Hepatic stellate cell (primary cell): ENCODE data around the gene TRRAP.

ENCODE experiments used
- DNase-seq: peaks from one replicate; pipeline ENCODE4 v3.0.0; 2011; ENCODE audit warnings: low spot score

TRRAP gene

DNA sequence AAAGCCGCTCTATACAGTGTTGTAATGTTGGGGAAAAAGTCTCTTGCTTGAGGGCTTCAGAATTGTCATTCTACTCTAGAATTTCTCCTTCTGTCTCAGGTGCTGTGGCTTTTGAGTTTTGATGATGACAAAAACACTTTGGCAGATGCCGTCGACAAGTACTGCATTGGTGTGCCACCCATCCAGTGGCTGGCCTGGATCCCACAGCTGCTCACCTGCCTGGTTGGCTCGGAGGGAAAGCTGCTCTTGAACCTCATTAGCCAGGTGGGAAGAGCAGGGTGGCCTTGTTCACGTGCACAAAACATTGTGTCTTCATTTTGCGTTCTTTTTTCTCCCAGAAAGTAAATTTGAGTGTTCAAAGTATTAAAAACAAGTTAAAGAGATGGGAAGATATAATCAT is 112.0 kb downstream of the TRRAP start:
- DNase-seq, result no peak

DNA sequence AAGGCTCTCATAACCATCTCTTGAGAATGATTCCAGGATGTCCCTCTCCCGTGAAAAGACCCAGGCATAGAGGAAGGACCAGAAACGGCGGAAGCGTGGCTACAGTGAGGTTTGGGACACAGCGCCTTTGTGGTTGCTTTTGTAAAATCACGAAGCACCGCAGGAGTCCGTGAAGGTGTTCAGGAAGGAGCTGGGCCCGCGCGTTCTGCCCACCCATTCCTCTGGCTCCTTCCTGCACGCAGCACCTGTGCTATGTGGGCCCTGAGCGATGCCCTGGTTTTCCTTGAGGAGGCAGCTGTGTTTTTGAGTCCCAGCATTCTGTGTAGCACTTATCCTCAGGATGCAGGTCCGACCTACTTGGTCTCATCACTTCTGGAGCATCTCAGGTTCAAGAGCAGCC is 112.8 kb downstream of the TRRAP start:
- no peak for DNase-seq

DNA sequence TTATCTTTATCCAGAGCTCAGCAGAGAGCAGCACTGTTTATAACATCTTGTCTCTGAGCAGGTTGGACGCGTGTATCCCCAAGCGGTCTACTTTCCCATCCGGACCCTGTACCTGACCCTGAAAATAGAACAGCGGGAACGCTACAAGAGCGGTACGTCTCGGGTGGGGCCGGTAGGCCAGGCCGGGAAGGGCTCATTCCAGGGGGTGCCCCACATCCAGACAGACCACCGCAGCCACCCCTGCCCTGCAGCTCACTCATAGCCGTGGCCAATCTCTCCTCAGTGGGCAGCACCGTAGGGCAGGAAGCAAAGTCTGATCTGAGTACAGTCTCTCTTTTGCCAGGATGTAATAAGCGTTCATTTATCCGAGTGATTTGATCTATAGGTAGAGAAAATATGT is 113.7 kb downstream of the TRRAP start:
- DNase-seq, result no peak

DNA sequence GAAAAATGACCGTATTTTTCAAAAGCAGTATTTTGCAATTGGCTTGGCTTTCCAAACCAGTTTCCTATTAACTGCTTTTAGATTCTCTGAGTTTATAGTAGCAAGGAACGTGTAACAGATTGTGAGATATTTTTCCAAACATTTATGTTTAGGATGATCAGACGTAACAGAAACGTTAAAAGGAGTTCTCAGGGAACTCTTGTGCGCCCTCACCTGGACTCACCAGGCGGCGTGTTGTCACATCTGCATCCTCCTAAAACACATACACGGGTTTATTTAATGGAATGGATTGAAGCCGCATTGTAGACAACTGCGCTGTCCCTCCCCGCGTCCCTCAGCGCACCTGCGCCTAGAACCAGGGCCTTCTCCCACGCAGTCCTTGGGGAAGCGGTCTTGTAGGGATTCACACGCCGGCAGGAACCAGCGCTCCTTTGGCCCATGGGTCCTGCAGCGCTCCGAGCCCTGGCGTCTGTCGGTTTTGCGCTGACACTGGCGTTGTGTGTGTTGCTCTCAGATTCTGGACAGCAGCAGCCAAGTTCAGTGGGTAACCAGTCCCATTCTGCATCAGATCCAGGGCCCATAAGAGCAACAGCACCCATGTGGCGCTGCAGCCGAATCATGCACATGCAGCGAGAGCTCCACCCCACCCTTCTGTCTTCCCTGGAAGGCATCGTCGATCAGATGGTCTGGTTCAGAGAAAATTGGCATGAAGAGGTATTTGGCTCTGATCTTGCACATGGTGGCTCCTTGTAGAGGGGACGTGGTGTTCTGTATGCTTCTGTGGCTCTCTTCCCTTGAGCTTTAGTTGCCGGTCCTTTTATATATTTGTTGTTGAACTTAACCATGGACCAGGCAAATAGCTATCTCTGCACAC is 114.9 kb downstream of the TRRAP start:
- DNase-seq, result no peak

DNA sequence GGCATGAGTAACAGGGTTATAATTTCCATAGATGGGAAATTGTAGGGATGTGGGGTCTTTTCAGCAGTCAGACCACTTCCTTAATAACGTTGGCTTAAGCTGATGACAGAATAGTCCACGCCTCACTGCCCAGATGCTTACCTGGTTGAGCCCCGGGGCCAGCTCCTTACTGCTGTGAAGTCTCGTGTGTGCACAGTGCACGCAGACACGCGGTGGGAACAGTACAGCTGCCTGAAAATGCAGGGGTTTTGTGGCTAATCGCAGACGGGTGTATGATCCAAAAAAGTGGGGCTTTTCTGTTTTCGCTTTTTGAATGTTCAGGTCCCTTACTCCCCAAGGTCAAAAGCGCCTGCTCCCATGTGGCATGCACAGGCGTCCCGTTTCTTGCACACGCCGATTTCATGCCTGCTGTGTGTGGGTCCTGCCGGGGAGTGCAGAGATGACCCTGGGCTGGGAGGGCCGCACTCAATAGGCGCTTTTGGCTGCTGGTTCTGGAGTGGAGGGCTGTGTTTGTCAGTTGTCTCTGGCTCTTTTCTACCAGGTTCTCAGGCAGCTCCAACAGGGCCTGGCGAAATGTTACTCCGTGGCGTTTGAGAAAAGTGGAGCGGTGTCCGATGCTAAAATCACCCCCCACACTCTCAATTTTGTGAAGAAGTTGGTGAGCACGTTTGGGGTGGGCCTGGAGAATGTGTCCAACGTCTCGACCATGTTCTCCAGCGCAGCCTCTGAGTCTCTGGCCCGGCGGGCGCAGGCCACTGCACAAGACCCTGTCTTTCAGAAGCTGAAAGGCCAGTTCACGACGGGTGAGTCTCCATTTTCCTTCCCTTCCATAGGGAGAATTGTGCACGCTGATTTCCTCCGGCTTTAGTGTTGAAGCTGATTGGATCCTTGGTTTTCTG is 116.0 kb downstream of the TRRAP start:
- DNase-seq, result no peak

DNA sequence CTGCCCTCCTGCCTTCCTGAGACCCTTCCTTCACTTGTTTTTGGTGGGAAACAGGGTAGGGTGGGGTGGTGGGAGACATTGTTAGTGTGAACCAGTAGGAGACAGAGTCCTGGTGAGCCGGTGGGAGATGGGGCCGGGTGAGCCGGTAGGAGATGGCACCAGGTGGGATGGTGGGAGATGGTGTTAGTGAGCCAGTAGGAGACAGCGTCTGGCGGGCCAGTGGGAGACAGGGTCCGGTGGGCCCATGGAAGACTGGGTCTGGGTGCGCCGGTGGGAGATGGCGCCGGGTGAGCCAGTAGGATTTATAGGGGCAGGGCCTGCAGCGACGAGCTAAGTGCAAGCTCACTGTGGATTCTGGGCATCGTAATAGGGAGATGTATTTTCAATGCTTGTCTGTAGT is 116.8 kb downstream of the TRRAP start:
- no peak for DNase-seq

DNA sequence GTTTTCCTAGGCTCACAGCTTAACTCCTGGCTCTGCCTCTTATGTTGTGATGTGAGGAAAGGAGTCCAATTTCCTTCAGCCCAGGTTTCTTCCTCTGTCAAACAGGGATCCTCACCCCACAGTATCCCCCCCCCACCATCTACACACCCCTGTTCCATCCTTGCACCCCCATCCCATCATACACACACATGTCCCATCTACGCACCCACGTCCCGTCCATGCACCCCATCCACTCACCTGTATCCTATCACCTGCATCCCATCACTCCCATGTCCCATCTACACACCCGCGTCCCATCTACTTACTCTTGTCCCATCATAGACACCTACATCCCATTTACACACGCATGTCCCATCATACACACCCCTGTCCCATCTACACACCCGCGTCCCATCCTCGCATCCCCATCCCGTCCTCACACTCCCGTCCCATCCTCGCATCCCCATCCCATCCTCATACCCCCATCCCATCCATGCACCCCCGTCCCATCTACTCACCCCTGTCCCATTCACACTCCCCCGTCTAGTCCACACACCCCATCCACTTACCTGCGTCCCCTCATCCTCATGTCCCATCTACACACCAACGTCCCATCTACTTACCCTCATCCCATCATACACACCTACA is 117.3 kb downstream of the TRRAP start:
- DNase-seq, result no peak

DNA sequence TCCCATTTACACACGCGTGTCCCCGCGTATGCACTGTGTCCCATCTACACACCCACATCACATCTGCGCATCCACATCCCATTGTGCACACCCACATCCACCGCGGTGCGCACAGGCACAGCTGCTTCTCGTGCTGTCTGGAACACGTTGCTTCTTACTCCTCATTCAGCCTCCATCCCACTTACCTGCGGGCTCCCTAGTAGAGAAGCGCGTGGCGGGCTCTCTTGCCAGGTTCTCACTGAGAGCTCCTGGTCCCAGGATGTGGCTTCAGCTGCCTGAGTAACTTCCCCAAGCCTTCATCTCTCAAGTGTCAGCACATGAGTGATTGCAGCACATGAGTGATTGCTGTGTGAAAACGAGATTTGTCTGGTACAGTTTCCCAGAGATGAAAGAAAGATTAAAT is 117.8 kb downstream of the TRRAP start:
- DNase-seq, result no peak

DNA sequence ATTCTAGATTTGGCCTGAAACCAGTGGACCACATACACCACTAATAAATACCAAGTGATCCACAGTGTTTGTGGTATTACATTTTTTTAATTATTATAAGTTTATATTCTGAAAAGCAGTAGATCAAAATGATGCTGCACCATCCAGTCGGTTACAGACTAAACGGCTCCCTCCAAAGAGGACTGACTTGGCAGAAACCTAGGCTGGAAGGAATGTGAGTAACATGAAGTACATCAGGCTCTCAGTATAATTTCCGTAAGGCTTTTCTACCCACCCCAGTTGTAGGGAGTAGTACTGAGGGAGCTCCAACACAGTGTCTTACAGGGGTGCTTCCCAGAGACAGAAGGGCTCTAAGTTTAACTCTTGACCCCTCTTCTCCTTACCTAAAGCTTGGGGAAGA is 119.5 kb downstream of the TRRAP start:
- no peak for DNase-seq

DNA sequence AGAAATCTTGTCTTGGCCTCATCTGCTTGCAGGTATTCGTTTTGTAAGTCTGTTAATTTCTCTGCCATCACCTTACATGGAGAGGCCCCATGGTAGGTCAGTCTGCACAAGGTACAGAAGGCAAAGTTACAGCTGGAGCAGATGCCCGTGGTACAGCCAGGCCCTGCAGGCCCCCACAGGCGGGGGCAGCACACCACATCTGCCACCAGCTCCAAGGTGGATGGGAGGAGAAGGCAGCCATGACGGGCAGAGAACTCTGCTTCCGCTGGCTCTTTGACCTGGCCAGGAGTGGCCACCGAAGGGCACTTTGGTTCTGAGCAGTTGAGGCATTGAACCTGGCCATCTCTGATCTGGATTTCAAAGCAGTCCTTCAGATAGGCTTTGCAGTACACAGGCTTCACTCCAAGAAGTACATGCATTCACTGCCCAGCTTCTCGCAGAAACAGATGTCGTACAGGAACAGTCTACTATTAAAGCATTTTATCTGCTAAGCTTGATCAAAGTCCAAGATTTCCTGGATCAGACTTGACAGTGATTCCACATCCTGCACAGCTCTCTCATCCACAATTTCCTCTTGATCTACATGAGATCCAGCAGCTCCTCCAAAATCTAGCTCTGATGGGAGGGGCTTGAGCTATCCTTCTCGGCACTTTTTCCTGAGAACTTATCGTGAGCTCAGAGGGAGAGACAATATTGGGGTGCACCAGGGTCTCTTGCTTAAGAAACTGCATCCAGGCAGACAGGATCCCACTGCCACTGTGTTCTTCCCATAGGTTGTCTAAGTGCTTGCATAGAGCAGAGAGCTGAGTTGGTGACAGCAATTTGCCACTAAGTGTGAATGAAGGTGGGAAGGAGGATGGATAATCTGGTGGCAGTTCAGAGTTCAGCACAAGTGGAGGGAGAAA is 120.7 kb downstream of the TRRAP start:
- DNase-seq, result no peak

DNA sequence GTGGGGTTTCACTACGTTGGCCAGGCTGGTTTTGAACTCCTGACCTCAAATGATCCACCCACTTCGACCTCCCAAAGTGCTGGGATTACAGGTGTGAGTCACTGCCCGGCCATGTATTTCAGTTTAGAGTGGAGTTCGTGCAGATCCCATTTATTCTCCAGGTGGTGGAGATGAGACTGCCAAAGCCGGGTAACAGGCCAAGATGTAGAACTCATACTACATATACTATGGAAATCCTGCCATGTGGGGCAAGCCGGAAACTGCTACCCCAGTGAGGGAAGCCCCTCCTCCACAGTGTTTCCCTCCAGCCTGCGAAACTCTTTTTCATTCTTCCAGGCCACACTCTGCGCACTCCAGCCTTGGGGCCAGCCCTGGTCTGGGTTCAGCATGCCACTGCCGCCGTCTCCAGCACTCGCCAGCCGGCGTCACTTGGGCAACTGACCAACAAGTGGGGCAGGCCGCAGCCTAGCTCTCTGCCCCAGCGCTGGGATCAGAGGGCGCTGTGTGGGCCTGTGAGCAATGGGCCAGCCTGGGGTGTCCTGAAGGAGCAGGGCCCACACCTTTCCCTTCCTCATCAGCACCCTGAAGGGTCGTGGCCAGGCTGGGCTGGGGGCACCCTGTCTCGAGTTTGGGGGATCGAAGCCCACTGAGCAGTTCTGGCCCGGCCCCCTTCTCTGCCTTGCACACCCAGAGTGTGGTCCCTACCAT is 122.0 kb downstream of the TRRAP start:
- no peak for DNase-seq

DNA sequence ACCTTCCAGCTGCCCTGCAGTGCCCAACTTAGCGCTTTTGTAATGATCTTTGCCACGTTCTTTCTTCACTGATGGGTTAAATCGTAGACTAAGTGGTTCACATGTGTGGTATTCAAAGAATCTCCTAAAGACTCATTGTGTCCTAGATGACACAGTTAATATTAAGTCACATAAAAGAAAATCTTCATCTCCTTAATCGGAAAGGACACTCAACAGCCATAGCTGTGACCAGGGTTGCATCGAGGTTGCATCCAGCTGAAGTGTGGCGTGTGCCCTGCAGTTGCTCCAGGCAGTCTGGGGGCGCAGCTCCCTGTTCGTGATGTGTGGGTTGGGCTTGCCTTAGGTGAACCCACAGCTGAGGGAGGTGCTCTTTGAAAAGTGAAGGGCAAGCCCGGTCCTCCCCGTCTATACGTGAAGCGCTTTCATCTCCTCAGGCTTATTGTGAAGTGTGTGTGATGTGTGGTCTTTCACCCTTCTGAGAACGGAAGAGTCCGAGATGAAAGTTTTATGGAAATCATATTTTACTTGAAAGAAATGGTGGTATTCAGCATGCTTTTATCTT is 122.7 kb downstream of the TRRAP start:
- DNase-seq, result no peak

DNA sequence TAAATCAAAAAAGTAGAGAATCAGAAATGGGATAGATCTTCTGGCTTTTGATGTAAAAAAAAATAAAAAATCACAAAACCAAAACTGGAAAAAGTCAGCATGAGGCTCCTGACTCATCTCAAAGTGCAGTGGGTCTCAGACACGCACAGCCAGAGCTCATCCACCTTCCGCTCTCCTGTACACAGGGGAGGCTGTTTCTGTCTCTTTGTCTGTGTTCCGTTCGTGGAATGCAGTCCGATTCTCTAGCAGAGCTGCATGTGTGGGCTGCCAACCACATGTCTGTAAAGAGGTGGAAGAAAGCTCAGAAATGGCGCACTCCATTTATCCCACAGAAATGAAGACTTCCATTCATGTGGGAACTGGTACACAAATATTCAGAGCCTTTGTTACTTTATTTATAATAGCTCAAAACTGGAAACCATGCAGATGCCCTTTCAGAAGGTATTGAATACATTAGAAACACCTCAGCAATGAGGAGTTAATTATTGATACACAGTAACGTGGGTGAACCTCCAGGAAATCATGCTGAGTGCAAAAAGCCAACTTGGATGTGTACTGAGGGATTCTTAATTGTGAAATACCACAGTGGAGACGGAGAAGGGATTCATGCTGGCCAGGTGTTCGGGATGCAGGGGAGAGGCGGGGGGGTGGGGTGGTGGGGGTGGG is 123.3 kb downstream of the TRRAP start:
- DNase-seq, result no peak

DNA sequence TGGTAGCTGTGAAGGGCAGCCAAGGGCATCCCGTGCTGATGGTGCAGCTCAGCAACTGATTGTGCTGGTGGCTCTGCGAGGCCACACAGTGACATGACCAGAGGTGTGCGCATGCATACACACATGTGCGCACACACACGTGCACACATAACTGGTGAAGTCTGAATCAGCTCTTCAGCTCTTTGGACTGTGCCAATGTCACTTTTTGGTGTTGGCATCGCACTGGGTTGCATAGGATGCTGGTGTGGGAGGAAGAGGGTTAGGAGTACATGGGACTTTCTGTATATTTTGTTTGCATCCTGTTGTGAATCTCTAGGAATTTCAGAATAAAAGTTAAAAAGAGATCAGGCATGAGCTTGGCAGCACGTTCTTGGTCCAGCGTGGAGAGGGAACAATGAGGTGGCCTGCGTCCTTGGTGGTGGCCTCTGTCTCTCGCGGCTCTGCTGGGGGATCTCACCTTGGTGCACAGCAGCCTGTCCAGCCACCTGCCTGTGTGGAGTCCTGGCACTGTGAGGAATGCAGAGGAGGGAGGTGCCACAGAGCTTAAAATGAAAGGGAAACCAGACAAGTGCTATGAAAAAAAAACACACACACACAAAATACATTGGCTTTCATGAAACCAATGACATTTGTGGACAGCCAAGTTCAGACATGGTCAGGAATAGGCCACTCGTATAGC is 124.0 kb downstream of the TRRAP start:
- DNase-seq, result no peak

DNA sequence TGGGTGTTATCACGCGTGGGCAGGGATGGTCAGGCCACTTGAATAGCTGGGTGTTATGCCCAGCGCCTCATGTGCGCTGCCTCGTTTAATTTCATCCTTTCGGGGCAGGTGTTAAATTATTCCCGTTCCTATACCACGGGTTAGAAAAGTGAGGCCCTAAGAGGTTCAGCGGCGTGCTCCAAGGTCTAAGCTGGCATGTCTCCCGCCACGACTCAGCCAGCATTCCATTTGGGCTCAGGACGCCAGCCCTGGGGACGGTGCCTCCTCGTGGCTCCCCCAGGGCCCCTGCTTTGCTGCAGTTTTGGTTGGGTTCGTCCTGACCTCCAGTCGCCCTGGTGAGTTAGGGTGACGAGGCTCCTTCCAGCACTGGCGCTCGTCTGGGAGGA is 124.5 kb downstream of the TRRAP start:
- no peak for DNase-seq

DNA sequence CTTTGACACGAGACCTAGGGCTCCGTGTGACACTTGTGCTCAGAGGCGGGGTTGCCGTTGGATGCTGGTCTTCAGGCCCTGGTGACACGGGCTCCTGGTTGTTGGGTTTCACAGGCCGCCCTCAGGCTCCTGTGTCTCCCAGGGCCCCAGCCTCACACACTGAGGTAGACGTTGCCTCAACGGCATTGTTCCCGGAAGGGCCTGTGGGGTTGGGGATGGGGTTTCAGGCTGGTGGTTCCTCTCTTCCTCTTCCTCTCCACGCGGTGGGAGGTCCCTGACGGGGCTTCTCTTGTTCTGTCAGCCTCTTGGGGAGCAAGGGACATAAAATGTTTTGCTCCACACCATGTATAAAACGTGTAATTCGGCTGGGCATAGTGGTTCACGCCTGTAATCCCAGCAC is 125.1 kb downstream of the TRRAP start:
- DNase-seq, result no peak

DNA sequence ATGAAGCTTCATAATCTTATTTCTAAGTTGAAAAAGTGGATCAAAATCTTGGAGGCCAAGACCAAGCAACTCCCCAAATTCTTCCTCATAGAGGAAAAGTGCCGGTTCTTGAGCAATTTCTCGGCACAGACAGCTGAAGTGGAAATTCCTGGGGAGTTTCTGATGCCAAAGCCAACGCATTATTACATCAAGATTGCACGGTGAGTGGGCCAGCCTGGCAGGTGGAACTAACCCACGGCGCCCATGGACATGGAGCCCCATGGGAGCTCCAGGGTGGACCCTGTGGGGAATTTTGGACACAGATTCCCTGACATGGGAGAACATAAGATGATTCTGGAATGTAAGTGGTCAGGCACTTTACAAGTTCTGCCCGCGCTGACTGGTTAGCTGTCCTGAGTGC is 125.9 kb downstream of the TRRAP start:
- DNase-seq, result no peak

DNA sequence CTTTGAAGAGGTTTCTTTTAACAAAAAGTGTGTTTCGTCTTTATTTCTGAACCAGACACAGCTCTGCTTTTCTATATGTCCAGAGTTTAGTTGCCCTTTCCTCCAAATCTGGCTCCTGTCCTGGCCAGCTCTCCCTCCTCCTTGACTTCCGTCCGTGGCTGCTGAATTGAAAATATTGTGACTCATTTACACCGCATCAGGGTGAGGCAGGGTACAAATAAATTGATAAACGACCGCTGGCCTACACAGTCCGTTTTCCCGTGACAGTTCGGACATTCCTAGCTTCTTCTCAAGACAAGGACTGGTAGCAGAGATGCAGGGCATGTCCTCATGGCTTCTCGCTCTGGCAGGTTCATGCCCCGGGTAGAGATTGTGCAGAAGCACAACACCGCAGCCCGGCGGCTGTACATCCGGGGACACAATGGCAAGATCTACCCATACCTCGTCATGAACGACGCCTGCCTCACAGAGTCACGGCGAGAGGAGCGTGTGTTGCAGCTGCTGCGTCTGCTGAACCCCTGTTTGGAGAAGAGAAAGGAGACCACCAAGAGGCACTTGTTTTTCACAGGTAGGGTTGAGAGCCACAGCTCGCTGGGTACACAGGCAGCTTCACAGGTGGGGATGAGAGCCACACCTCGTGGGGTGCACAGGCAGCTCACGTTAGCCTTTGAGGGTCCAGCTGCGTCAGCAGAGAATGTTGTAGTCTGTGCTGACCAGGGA is 126.6 kb downstream of the TRRAP start:
- DNase-seq, result no peak

DNA sequence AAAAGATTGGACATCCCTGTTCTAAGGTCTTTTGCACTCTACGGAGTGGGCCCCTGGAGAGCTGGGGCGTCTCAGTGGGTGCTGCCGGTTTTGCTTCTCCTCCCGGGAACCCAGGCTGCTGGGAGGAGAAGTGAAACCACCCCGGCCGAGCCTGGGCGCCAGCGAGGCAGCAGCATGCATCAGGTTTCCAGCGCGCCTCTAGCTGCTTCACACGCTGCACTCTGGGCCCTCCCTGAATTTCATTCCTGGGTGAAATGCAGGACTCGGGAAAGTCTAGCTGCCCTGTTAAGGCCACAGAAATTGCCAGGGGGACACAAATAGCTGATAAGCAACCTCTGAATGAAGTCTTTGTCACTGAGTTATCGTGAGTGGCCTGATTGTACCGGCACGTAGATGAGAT is 127.4 kb downstream of the TRRAP start:
- no peak for DNase-seq
